ENCODE measurements around the gene SNX27. TPM values are rescaled to one million over a fixed set of nuclear protein-coding genes. Genes with fewer than 3 reads are reported as not detected.

Gene SNX27
- total and polyA plus RNA-seq, 4 donors, result 4.3 to 19.7 (median 10.5) TPM

GRCh38 chr1:151606857-151607256, 5.0 kb upstream of the SNX27 start (continued):
- TF ChIP-seq, protein P1, sequence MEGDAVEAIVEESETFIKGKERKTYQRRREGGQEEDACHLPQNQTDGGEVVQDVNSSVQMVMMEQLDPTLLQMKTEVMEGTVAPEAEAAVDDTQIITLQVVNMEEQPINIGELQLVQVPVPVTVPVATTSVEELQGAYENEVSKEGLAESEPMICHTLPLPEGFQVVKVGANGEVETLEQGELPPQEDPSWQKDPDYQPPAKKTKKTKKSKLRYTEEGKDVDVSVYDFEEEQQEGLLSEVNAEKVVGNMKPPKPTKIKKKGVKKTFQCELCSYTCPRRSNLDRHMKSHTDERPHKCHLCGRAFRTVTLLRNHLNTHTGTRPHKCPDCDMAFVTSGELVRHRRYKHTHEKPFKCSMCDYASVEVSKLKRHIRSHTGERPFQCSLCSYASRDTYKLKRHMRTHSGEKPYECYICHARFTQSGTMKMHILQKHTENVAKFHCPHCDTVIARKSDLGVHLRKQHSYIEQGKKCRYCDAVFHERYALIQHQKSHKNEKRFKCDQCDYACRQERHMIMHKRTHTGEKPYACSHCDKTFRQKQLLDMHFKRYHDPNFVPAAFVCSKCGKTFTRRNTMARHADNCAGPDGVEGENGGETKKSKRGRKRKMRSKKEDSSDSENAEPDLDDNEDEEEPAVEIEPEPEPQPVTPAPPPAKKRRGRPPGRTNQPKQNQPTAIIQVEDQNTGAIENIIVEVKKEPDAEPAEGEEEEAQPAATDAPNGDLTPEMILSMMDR (IDR thresholded peaks at IDR 0.05; ENCODE audit: low read depth, low read length, missing input control), result no peak
- TF ChIP-seq, protein P2, sequence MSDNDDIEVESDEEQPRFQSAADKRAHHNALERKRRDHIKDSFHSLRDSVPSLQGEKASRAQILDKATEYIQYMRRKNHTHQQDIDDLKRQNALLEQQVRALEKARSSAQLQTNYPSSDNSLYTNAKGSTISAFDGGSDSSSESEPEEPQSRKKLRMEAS (IDR thresholded peaks at IDR 0.05), result no peak
- TF ChIP-seq TAF1 (conservative IDR thresholded peaks at IDR 0.05) (no peak), EGR1 (IDR thresholded peaks at IDR 0.05; ENCODE audit: low read depth in 2 of 2) (no peak), HNF4A (conservative IDR thresholded peaks at IDR 0.05) (no peak), RXRA (IDR thresholded peaks at IDR 0.05) (no peak), SP1 (IDR thresholded peaks at IDR 0.05) (no peak)

GRCh38 chr1:151610142-151610541, 1.7 kb upstream of the SNX27 start:
- TF ChIP-seq EGR1 (IDR thresholded peaks at IDR 0.05; ENCODE audit: low read depth in 2 of 2) (no peak), RAD21 (IDR thresholded peaks at IDR 0.05) (no peak), NR2F2 (IDR thresholded peaks at IDR 0.05) (no peak), GABPA (IDR thresholded peaks at IDR 0.05 in 1 of 2, conservative IDR thresholded peaks at IDR 0.05 in 1 of 2) (no peak)
- TF ChIP-seq, protein P3, sequence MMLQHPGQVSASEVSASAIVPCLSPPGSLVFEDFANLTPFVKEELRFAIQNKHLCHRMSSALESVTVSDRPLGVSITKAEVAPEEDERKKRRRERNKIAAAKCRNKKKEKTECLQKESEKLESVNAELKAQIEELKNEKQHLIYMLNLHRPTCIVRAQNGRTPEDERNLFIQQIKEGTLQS (IDR thresholded peaks at IDR 0.05), result no peak
- TF ChIP-seq, protein P4, sequence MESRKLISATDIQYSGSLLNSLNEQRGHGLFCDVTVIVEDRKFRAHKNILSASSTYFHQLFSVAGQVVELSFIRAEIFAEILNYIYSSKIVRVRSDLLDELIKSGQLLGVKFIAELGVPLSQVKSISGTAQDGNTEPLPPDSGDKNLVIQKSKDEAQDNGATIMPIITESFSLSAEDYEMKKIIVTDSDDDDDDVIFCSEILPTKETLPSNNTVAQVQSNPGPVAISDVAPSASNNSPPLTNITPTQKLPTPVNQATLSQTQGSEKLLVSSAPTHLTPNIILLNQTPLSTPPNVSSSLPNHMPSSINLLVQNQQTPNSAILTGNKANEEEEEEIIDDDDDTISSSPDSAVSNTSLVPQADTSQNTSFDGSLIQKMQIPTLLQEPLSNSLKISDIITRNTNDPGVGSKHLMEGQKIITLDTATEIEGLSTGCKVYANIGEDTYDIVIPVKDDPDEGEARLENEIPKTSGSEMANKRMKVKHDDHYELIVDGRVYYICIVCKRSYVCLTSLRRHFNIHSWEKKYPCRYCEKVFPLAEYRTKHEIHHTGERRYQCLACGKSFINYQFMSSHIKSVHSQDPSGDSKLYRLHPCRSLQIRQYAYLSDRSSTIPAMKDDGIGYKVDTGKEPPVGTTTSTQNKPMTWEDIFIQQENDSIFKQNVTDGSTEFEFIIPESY (IDR thresholded peaks at IDR 0.05), result no peak
- Histone ChIP-seq H3K4me3 (ENCODE audit: low read depth in 1 of 3, low read length in 3 of 3) (no peak overlapping the region), H3K9ac (ENCODE audit: low read depth in 1 of 2, low read length in 2 of 2) (no peak overlapping the region), H3K27me3 (ENCODE audit: control insufficient read depth in 4 of 4, insufficient read depth in 4 of 4, low read length in 3 of 4) (no peaks in the 10 kb centered on the region), H3K36me3 (ENCODE audit: control insufficient read depth in 4 of 4, insufficient read depth in 3 of 4, low read depth in 1 of 4, low read length in 3 of 4) (no peaks in the 10 kb centered on the region), H3K27ac (ENCODE audit: low read depth in 1 of 2, low read length in 2 of 2) (no peak overlapping the region), H3K9me3 (ENCODE audit: control insufficient read depth in 4 of 4, low read length in 3 of 4) (no peaks in the 10 kb centered on the region), H3K4me1 (ENCODE audit: control insufficient read depth in 4 of 4, insufficient read depth in 4 of 4, low read length in 3 of 4) (peaks cover 0 to 14% (median 5%) of the 10 kb centered on the region in 4 donors)
- WGBS, result 92% methylated on average over 3 of the region's 3 CpGs
- DNase-seq (ENCODE audit: low spot score), result no peak

DNA sequence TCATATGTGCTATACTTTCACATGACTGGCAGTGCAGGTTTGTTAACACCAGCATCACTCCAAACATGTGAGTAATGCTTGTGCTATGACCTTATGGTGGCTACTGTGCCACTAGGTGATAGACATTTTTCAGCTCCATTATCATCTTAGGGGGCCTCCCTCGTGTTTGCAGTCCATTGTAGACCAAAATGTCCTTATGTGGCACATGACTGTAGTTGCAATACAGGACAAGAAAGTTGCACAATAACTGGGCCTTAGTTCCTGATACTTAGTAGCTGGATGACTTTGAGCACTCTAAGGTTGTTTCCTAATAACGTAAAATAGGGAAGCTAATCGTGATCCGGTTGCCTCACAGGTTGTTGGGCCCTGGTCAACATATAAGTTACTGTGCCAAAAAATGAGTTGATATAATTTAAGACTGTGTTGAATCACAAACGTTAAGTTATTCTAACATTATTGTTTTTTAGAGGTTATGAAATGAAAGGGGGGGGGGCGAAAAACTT, 511 bp upstream of the SNX27 start:
- no peak for DNase-seq (ENCODE audit: low spot score)
- WGBS, result 7% methylated on average over 6 of the region's 6 CpGs
- TF ChIP-seq, protein P4 (IDR thresholded peaks at IDR 0.05), result no peak
- TF ChIP-seq GABPA (IDR thresholded peaks at IDR 0.05 in 1 of 2, conservative IDR thresholded peaks at IDR 0.05 in 1 of 2), result no peak
- TF ChIP-seq RAD21 (IDR thresholded peaks at IDR 0.05), result no peak
- TF ChIP-seq JUND (IDR thresholded peaks at IDR 0.05), result peak in 1 of 2 donors; percentile 39
- TF ChIP-seq HNF4G (IDR thresholded peaks at IDR 0.05), result no peak
- no peak for TF ChIP-seq TAF1 (conservative IDR thresholded peaks at IDR 0.05)
- TF ChIP-seq YY1 (IDR thresholded peaks at IDR 0.05), result peak; percentile 68
- TF ChIP-seq, protein P3 (IDR thresholded peaks at IDR 0.05), result peak; percentile 40
- no peak for TF ChIP-seq FOXA1 (IDR thresholded peaks at IDR 0.05)
- TF ChIP-seq EGR1 (IDR thresholded peaks at IDR 0.05; ENCODE audit: low read depth in 2 of 2), result no peak
- peak; percentile 18 to 42 for TF ChIP-seq HNF4A (conservative IDR thresholded peaks at IDR 0.05)
- no peak for TF ChIP-seq NR2F2 (IDR thresholded peaks at IDR 0.05)
- TF ChIP-seq, protein P1 (IDR thresholded peaks at IDR 0.05; ENCODE audit: low read depth, low read length, missing input control), result no peak

More for the DNA sequence above, 511 bp upstream of the SNX27 start:
- Histone ChIP-seq H3K36me3 (ENCODE audit: control insufficient read depth in 4 of 4, insufficient read depth in 3 of 4, low read depth in 1 of 4, low read length in 3 of 4) (peaks cover 0 to 2% (median 0%) of the 10 kb centered on the region in 4 donors), H3K27ac (ENCODE audit: low read depth in 1 of 2, low read length in 2 of 2) (peak overlapping the region; percentile 80 to 82), H3K4me1 (ENCODE audit: control insufficient read depth in 4 of 4, insufficient read depth in 4 of 4, low read length in 3 of 4) (peaks cover 0 to 14% (median 5%) of the 10 kb centered on the region in 4 donors), H3K9me3 (ENCODE audit: control insufficient read depth in 4 of 4, low read length in 3 of 4) (no peaks in the 10 kb centered on the region), H3K27me3 (ENCODE audit: control insufficient read depth in 4 of 4, insufficient read depth in 4 of 4, low read length in 3 of 4) (no peaks in the 10 kb centered on the region), H3K4me3 (ENCODE audit: low read depth in 1 of 3, low read length in 3 of 3) (peak overlapping the region in 1 of 3 donors; percentile 93), H3K9ac (ENCODE audit: low read depth in 1 of 2, low read length in 2 of 2) (no peak overlapping the region)
